HepG2 (cell line): ENCODE data around the gene UNKL. TPM values are rescaled to one million over a fixed set of nuclear protein-coding genes. Genes with fewer than 3 reads are reported as not detected.

Source experiments
- ATF4 ChIP-seq, 2 experiments: fragments of 450-650 bp in 1 of 2; sonication (generic) in 1 of 2; formaldehyde crosslinking; IDR thresholded peaks; 2 replicates each; pipeline versions ENCODE4 v1.5.0 to v1.8.0; 2020 to 2022; ENCODE audit warnings: mild to moderate bottlenecking in 1 of 2, missing genetic modification reagents in 1 of 2
- BCL6 ChIP-seq: IDR thresholded peaks from 2 replicates; pipeline ENCODE4 v1.6.1; 2016; ENCODE audit warnings: missing genetic modification reagents, missing compliant biosample characterization
- CBX5 ChIP-seq: sonication (generic); formaldehyde crosslinking; IDR thresholded peaks from 2 replicates; pipeline ENCODE4 v1.4.0; 2020; ENCODE audit warnings: missing genetic modification reagents, borderline replicate concordance
- KLF6 ChIP-seq: IDR thresholded peaks from 2 replicates; pipeline ENCODE4 v1.8.0; 2016; ENCODE audit warnings: missing biosample characterization, missing genetic modification reagents
- MAFF ChIP-seq: IDR thresholded peaks from 2 replicates; pipeline ENCODE4 v1.6.1; 2011; ENCODE audit warnings: low read depth, low read length, improper control_type of control experiment
- MLLT10 ChIP-seq: sonication (generic); formaldehyde crosslinking; IDR thresholded peaks from 2 replicates; pipeline ENCODE4 v1.4.0; 2020; ENCODE audit warnings: missing genetic modification reagents
- NCOA1 ChIP-seq: sonication (generic); formaldehyde crosslinking; IDR thresholded peaks from 2 replicates; pipeline ENCODE4 v1.9.0; 2021; ENCODE audit warnings: missing genetic modification reagents
- NFATC3 ChIP-seq: sonication (generic); formaldehyde crosslinking; IDR thresholded peaks from 2 replicates; pipeline ENCODE4 v1.5.1; 2020; ENCODE audit warnings: mild to moderate bottlenecking, missing genetic modification reagents
- PREB ChIP-seq: sonication (generic); formaldehyde crosslinking; IDR thresholded peaks from 2 replicates; pipeline ENCODE4 v1.4.0; 2020; ENCODE audit warnings: missing genetic modification reagents
- SAP130 ChIP-seq: IDR thresholded peaks from 2 replicates; pipeline ENCODE4 v1.6.1; 2016; ENCODE audit warnings: low read depth
- SP140L ChIP-seq: sonication (generic); formaldehyde crosslinking; IDR thresholded peaks from 2 replicates; pipeline ENCODE4 v1.4.0; 2020; ENCODE audit warnings: missing genetic modification reagents, borderline replicate concordance
- SRSF9 ChIP-seq: fragments of 200-400 bp; formaldehyde crosslinking; IDR thresholded peaks from 2 replicates; pipeline ENCODE4 v1.6.1; 2018; ENCODE audit warnings: borderline replicate concordance, mild to moderate bottlenecking, low read depth, low read length; ENCODE audit not compliant: insufficient read depth, poor library complexity, severe bottlenecking
- ZFP62 ChIP-seq: sonication (generic); formaldehyde crosslinking; IDR thresholded peaks from 2 replicates; pipeline ENCODE4 v1.4.0; 2020; ENCODE audit warnings: missing genetic modification reagents
- ZKSCAN5 ChIP-seq: sonication (generic); formaldehyde crosslinking; IDR thresholded peaks from 2 replicates; pipeline ENCODE4 v1.5.1; 2020; ENCODE audit warnings: mild to moderate bottlenecking, missing genetic modification reagents
- ZNF441 ChIP-seq: sonication (generic); formaldehyde crosslinking; IDR thresholded peaks from 2 replicates; pipeline ENCODE4 v1.7.0; 2021; ENCODE audit warnings: missing genetic modification reagents, borderline replicate concordance
- ZNF468 ChIP-seq: sonication (generic); formaldehyde crosslinking; IDR thresholded peaks from 2 replicates; pipeline ENCODE4 v1.8.0; 2022; ENCODE audit warnings: mild to moderate bottlenecking, moderate library complexity, missing genetic modification reagents
- ZNF687 ChIP-seq: sonication (generic); formaldehyde crosslinking; IDR thresholded peaks from 2 replicates; pipeline ENCODE4 v1.5.1; 2020; ENCODE audit warnings: mild to moderate bottlenecking, missing genetic modification reagents, moderate library complexity
- ZNF747 ChIP-seq: sonication (generic); formaldehyde crosslinking; IDR thresholded peaks from 2 replicates; pipeline ENCODE4 v1.8.1; 2023; ENCODE audit warnings: missing genetic modification reagents, mild to moderate bottlenecking, borderline replicate concordance
- ZNF773 ChIP-seq: sonication (generic); formaldehyde crosslinking; IDR thresholded peaks from 2 replicates; pipeline ENCODE4 v1.4.0; 2020; ENCODE audit warnings: missing genetic modification reagents, borderline replicate concordance
- ZSCAN29 ChIP-seq: sonication (generic); formaldehyde crosslinking; conservative IDR thresholded peaks from 2 replicates; pipeline ENCODE4 v1.4.0; 2020; ENCODE audit warnings: mild to moderate bottlenecking, missing genetic modification reagents
- polyA plus RNA-seq, 8 experiments: library from polyadenylated mRNA; depleted of rRNA in 3 of 8; stranded (reverse) in 7 of 8; unstranded in 1 of 8; fragments of >200 nt; fragmentation: Illumina TruSeq in 4 of 8; extraction: Trizol in 4 of 8; gene quantifications; 2 replicates each; pipeline versions ENCODE4 v1.2.1 to v1.2.3, GENCODE V29; 2011 to 2016; ENCODE audit warnings: low read depth in 4 of 8, missing spikeins in 1 of 8, mixed read lengths in 1 of 8; ENCODE audit not compliant: insufficient read depth in 1 of 8
- total RNA-seq, 5 experiments: library from RNA; depleted of rRNA; stranded (reverse); fragments of >200 nt; fragmentation: Illumina TruSeq; extraction: Trizol; gene quantifications; 2 replicates each; pipeline ENCODE4 v1.2.3, GENCODE V29; 2016; ENCODE audit warnings: low read depth in 1 of 5
- TF ChIP-seq, protein P1 (sequence below): sonication (generic); formaldehyde crosslinking; IDR thresholded peaks from 2 replicates; pipeline ENCODE4 v1.4.0; 2020; ENCODE audit warnings: missing genetic modification reagents
- TF ChIP-seq, protein P2 (sequence below): sonication (generic); formaldehyde crosslinking; IDR thresholded peaks from 2 replicates; pipeline ENCODE4 v1.8.0; 2022; ENCODE audit warnings: mild to moderate bottlenecking, missing genetic modification reagents, borderline replicate concordance

UNKL gene
- total and polyA plus RNA-seq, 2 of the 13 experiments (the other 11 are each of a cell fraction or from before 2014, with no cell fraction given), result 10.4 to 17.6 TPM

DNA sequence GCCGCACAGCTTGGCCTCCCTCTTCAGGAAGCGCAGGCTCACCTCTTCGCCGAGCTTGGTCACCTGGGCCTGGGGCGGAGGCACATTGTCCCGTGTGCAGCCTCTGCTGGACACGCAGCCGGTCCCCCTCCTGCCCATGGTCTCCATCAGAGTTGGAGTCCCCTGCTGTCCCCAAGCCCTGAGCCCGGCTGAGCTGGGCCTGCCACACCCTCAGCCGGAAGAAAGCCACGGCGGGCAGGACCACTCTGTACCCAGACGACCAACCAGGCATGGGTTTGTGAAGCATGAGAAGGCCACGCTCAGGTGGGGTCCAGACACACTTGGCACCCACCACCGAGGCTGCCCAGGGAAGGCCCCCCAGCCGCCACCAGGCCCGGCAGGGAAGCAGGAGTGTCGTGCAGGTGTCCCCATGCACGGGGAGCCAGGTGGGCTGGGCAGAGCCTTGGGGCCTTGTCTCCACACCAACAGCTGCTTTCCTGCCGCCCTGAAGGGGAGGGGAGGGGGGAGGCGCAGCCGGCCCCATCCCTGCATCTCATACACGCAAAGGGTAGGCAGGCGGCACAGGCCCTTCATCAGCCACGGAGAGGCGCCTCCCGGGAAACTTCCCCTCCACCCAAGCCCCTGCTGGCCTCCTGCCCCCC, 24.7 kb upstream of the UNKL start (continued):
- TF ChIP-seq PREB (CRISPR knock-in tag) (no peak), ATF4 (CRISPR knock-in tag; IDR thresholded peaks at IDR 0.05) (no peak), MAFF (no peak), NFATC3 (CRISPR knock-in tag) (no peak), KLF6 (CRISPR knock-in tag) (no peak), SAP130 (CRISPR knock-in tag) (peak; percentile 24; the same call in 1 of the 2 replicates), ZNF441 (CRISPR knock-in tag) (no peak), ZNF468 (no peak), NCOA1 (CRISPR knock-in tag) (no peak), ZNF773 (CRISPR knock-in tag) (no peak), CBX5 (no peak), ZNF687 (CRISPR knock-in tag) (peak; percentile 57), BCL6 (CRISPR knock-in tag) (no peak), SRSF9 (no peak), ZNF747 (CRISPR knock-in tag) (no peak), ZKSCAN5 (0 out of 2 replicates have a peak, but pooled peaks have one; percentile 14), ZSCAN29 (CRISPR knock-in tag) (no peak), SP140L (CRISPR knock-in tag) (no peak), ZFP62 (CRISPR knock-in tag) (no peak), MLLT10 (CRISPR knock-in tag) (no peak)
- TF ChIP-seq, protein P1, sequence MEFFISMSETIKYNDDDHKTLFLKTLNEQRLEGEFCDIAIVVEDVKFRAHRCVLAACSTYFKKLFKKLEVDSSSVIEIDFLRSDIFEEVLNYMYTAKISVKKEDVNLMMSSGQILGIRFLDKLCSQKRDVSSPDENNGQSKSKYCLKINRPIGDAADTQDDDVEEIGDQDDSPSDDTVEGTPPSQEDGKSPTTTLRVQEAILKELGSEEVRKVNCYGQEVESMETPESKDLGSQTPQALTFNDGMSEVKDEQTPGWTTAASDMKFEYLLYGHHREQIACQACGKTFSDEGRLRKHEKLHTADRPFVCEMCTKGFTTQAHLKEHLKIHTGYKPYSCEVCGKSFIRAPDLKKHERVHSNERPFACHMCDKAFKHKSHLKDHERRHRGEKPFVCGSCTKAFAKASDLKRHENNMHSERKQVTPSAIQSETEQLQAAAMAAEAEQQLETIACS (CRISPR knock-in tag), result no peak
- TF ChIP-seq, protein P2, sequence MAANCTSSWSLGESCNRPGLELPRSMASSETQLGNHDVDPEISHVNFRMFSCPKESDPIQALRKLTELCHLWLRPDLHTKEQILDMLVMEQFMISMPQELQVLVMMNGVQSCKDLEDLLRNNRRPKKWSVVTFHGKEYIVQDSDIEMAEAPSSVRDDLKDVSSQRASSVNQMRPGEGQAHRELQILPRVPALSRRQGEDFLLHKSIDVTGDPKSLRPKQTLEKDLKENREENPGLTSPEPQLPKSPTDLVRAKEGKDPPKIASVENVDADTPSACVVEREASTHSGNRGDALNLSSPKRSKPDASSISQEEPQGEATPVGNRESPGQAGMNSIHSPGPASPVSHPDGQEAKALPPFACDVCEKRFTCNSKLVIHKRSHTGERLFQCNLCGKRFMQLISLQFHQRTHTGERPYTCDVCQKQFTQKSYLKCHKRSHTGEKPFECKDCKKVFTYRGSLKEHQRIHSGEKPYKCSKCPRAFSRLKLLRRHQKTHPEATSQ (CRISPR knock-in tag), result no peak
